HG03521 (cell line): ENCODE measurements around the gene FXYD3.

Source experiments
- ATAC-seq: cut with Tn5 transposase; IDR thresholded peaks from one replicate; pipeline ENCODE4 v1.9.1; 2021; ENCODE audit warnings: mild to moderate bottlenecking, moderate library complexity; ENCODE audit not compliant: unreplicated experiment

Gene FXYD3

GRCh38 chr19:35105411-35106290 is 10.0 kb upstream of the FXYD3 start:
- ATAC-seq = no peak

- ATAC-seq = no peak
Observed at GRCh38 chr19:35106291-35106583, 9.4 kb upstream of the FXYD3 start.

GRCh38 chr19:35106898-35107541 is 8.6 kb upstream of the FXYD3 start:
- ATAC-seq = no peak

- no peak for ATAC-seq
Observed at GRCh38 chr19:35107545-35107944, 8.1 kb upstream of the FXYD3 start.

GRCh38 chr19:35108730-35109129 is 6.9 kb upstream of the FXYD3 start:
- ATAC-seq = no peak

GRCh38 chr19:35109395-35110112 is 6.1 kb upstream of the FXYD3 start:
- ATAC-seq = no peak

GRCh38 chr19:35110974-35111373 is 4.6 kb upstream of the FXYD3 start:
- no peak for ATAC-seq

- ATAC-seq = no peak
Observed at GRCh38 chr19:35112995-35113688, 2.5 kb upstream of the FXYD3 start.

GRCh38 chr19:35114353-35115176 is 1.1 kb upstream of the FXYD3 start:
- ATAC-seq = no peak

- ATAC-seq = no peak
Observed at GRCh38 chr19:35116072-35116801, 614 bp downstream of the FXYD3 start.

GRCh38 chr19:35117116-35117515 is 1.5 kb downstream of the FXYD3 start:
- ATAC-seq = no peak

- ATAC-seq = no peak
Observed at GRCh38 chr19:35117799-35118198, 2.2 kb downstream of the FXYD3 start.

- no peak for ATAC-seq
Observed at GRCh38 chr19:35118268-35119020, 2.8 kb downstream of the FXYD3 start.

GRCh38 chr19:35119091-35119490 is 3.5 kb downstream of the FXYD3 start:
- ATAC-seq = no peak

GRCh38 chr19:35119578-35120155 is 4.0 kb downstream of the FXYD3 start:
- no peak for ATAC-seq

GRCh38 chr19:35120492-35120891 is 4.9 kb downstream of the FXYD3 start:
- ATAC-seq = no peak

GRCh38 chr19:35120898-35121297 is 5.3 kb downstream of the FXYD3 start:
- ATAC-seq = no peak

GRCh38 chr19:35122687-35123551 is 7.3 kb downstream of the FXYD3 start:
- no peak for ATAC-seq
